KMS-11 (cell line): ENCODE data around the gene CENATAC.
"Not testable (repeated sequence)": the region's sequence is repeated elsewhere in the genome, so short reads cannot be mapped to it uniquely, and the experiment has no call there.

Experiments
- H2AFZ ChIP-seq: fragments of 200-600 bp; sonication (generic); 2 replicates; pipeline ENCODE4 v1.6.1; 2016; ENCODE audit warnings: antibody characterized with exemption, mixed run types, low read depth
- H3K27ac ChIP-seq: fragments of 200-600 bp; sonication (generic); 2 replicates; pipeline ENCODE4 v1.6.1; 2016; ENCODE audit warnings: mild to moderate bottlenecking, mixed run types
- H3K27me3 ChIP-seq: fragments of 200-600 bp; sonication (generic); 2 replicates; pipeline ENCODE4 v1.6.1; 2017; ENCODE audit warnings: mild to moderate bottlenecking, low read depth, mixed run types, moderate library complexity; ENCODE audit not compliant: insufficient read depth
- H3K36me3 ChIP-seq: fragments of 200-600 bp; sonication (generic); 2 replicates; pipeline ENCODE4 v1.6.1; 2017; ENCODE audit warnings: mild to moderate bottlenecking, mixed run types; ENCODE audit not compliant: insufficient read depth
- H3K4me1 ChIP-seq: fragments of 200-600 bp; sonication (generic); 2 replicates; pipeline ENCODE4 v1.6.1; 2016; ENCODE audit warnings: mild to moderate bottlenecking, low read depth, mixed run types; ENCODE audit not compliant: poor library complexity, severe bottlenecking
- H3K4me2 ChIP-seq: fragments of 200-600 bp; sonication (generic); 2 replicates; pipeline ENCODE4 v1.7.0; 2016; ENCODE audit warnings: mild to moderate bottlenecking, mixed run types
- H3K4me3 ChIP-seq: fragments of 200-600 bp; sonication (generic); IDR thresholded peaks from 2 replicates; pipeline ENCODE4 v1.6.1; 2017; ENCODE audit warnings: low read depth, low read length, mixed read lengths; ENCODE audit not compliant: insufficient read depth
- H3K79me2 ChIP-seq: fragments of 200-600 bp; sonication (generic); 2 replicates; pipeline ENCODE4 v1.6.1; 2016; ENCODE audit warnings: low read depth, mixed run types; ENCODE audit not compliant: insufficient read depth
- H3K9ac ChIP-seq: fragments of 200-600 bp; sonication (generic); 2 replicates; pipeline ENCODE4 v1.6.1; 2016; ENCODE audit warnings: mild to moderate bottlenecking, mixed run types
- H4K20me1 ChIP-seq: fragments of 200-600 bp; sonication (generic); 2 replicates; pipeline ENCODE4 v1.6.1; 2016; ENCODE audit warnings: mild to moderate bottlenecking, mixed run types; ENCODE audit not compliant: insufficient read depth
- TF ChIP-seq, protein P1 (sequence below): fragments of 200-600 bp; sonication (generic); conservative IDR thresholded peaks from 2 replicates; pipeline ENCODE4 v1.6.1; 2017; ENCODE audit warnings: low read depth, mild to moderate bottlenecking, antibody characterized with exemption, low read length, moderate library complexity, mixed read lengths

The CENATAC gene

DNA sequence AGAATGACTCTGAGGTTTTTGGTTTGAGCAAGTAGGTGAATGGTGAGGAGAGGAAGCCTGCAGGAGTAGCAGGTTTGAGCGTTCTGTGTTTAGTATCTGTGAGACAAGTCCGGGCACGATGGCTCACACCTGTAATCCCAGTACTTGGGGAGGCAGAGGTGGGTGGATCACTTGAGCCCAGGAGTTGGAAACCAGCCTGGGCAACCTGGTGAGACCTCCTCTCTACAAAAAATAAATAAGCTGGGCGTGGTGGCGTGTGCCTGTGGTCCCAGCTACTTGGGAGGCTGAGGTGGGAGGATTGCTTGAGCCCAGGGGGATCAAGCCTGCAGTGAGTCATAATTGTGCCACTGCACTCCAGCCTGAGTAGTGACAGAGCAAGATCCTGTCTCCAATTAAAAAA is 9.7 kb upstream of the CENATAC start:
- Histone ChIP-seq H3K27me3 (no peaks in the 10 kb centered on the region), H3K79me2 (no peaks in the 10 kb centered on the region), H3K4me1 (no peaks in the 10 kb centered on the region), H3K36me3 (no peaks in the 10 kb centered on the region), H3K27ac (no peak overlapping the region), H3K4me2 (no peak overlapping the region), H3K9ac (no peak overlapping the region), H3K4me3 (no peak overlapping the region), H2AFZ (no peak overlapping the region), H4K20me1 (no peaks in the 10 kb centered on the region)
- TF ChIP-seq, protein P1, sequence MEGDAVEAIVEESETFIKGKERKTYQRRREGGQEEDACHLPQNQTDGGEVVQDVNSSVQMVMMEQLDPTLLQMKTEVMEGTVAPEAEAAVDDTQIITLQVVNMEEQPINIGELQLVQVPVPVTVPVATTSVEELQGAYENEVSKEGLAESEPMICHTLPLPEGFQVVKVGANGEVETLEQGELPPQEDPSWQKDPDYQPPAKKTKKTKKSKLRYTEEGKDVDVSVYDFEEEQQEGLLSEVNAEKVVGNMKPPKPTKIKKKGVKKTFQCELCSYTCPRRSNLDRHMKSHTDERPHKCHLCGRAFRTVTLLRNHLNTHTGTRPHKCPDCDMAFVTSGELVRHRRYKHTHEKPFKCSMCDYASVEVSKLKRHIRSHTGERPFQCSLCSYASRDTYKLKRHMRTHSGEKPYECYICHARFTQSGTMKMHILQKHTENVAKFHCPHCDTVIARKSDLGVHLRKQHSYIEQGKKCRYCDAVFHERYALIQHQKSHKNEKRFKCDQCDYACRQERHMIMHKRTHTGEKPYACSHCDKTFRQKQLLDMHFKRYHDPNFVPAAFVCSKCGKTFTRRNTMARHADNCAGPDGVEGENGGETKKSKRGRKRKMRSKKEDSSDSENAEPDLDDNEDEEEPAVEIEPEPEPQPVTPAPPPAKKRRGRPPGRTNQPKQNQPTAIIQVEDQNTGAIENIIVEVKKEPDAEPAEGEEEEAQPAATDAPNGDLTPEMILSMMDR: no peak

DNA sequence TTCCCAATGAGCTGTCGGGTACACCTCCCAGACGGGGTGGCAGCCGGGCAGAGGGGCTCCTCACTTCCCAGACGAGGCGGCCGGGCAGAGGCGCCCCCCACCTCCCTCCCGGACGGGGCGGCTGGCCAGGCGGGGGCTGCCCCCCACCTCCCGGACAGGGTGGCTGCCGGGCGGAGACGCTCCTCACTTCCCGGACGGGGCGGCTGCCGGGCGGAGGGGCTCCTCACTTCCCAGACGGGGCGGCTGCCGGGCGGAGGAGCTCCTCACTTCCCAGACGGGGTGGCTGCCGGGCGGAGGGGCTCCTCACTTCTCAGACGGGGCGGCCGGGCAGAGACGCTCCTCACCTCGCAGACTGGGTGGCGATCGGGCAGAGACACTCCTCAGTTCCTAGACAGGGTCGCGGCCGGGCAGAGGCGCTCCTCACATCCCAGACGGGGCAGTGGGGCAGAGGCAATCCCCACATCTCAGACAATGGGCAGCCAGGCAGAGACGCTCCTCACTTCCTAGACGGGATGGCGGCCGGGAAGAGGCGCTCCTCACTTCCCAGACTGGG is 6.4 kb upstream of the CENATAC start:
- H3K36me3 ChIP-seq, H3K4me2 ChIP-seq, H3K4me1 ChIP-seq, H2AFZ ChIP-seq, H3K79me2 ChIP-seq, H3K27ac ChIP-seq, H4K20me1 ChIP-seq, H3K27me3 ChIP-seq, H3K4me3 ChIP-seq, H3K9ac ChIP-seq: not testable (repeated sequence)

DNA sequence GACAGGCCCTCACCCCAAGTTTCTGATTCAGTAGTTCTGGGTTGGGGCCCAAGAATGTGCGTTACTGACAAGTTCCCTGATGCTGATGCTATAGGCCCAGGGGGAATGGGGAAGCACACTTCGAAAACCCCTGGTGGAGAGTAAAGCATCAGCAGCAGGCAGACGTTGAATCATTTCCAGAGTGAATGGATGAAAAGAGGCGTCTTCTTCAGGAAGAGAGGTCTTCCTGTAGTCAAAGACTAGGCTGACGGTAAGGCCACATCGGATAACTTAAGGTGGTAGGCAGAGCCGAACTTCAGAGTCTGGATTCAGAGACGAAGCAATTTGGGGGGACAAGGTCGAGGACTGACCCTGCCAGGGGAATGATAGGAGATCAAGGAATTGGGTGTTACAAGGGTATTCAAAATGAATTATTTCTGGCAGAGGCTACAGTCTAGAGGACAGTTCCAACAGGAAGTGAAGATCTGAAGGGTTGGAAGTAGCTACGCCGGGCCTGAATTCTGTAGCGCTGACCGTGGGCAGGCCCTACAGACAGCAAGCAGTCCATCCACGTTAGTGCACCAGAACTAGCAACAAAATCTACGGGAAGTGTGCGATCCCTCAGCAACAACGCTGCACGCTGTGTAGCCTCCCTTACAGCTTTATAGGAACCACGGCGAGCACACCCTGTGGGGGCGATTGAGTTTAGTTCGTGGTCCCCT is 862 bp upstream of the CENATAC start:
- Histone ChIP-seq H3K4me2 (peak overlapping the region; percentile 68), H3K27ac (peak overlapping the region; percentile 42; the same call in 1 of the 2 replicates), H3K4me1 (no peaks in the 10 kb centered on the region), H3K9ac (peak overlapping the region; percentile 44; the same call in 1 of the 2 replicates), H4K20me1 (no peaks in the 10 kb centered on the region), H2AFZ (peak overlapping the region; percentile 87), H3K27me3 (no peaks in the 10 kb centered on the region), H3K79me2 (no peaks in the 10 kb centered on the region), H3K36me3 (peaks cover 4% of the 10 kb centered on the region; the same call in 1 of the 2 replicates), H3K4me3 (no peak overlapping the region)
- TF ChIP-seq, protein P1: no peak

DNA sequence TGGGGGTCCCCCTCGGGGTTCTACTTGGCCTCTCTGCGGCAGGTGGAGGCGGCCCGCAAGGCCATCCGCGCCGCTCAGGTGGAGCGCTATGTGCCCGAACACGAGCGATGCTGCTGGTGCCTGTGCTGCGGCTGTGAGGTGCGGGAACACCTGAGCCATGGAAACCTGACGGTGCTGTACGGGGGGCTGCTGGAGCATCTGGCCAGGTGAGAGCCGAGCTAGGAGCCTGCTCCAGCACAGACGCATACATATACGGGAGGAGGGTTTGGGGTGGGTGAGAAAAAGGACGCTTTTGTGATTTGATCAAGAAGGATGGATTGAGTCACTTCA is 415 bp downstream of the CENATAC start:
- Histone ChIP-seq H3K4me2 (peak overlapping the region; percentile 63; the same call in 1 of the 2 replicates), H3K9ac (peak overlapping the region; percentile 44; the same call in 1 of the 2 replicates), H4K20me1 (no peaks in the 10 kb centered on the region), H3K4me3 (no peak overlapping the region), H3K27me3 (no peaks in the 10 kb centered on the region), H2AFZ (peak overlapping the region; percentile 87), H3K4me1 (no peaks in the 10 kb centered on the region), H3K79me2 (no peaks in the 10 kb centered on the region), H3K36me3 (peaks cover 4% of the 10 kb centered on the region; the same call in 1 of the 2 replicates), H3K27ac (no peak overlapping the region)
- TF ChIP-seq, protein P1: no peak

DNA sequence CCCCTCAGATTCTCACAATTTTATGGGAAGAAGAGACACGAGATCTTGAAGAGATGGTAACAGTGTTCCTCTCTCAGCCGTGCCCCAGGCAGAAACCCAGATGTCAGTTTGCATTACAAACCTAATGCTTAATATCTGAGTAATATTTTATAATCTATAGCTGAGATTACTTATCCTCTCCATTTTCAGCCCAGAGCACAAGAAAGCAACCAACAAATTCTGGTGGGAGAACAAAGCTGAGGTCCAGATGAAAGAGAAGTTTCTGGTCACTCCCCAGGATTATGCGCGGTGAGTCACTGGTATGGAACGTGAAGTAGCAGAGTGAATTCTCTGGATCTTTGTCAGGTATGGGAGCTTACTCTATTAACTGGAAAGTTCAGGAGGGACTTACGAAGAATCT is 884 bp downstream of the CENATAC start:
- Histone ChIP-seq H3K4me2 (peak overlapping the region; percentile 63; the same call in 1 of the 2 replicates), H3K27me3 (no peaks in the 10 kb centered on the region), H3K4me3 (no peak overlapping the region), H3K27ac (no peak overlapping the region), H3K36me3 (peaks cover 4% of the 10 kb centered on the region; the same call in 1 of the 2 replicates), H3K79me2 (no peaks in the 10 kb centered on the region), H3K9ac (no peak overlapping the region), H2AFZ (no peak overlapping the region), H4K20me1 (no peaks in the 10 kb centered on the region), H3K4me1 (no peaks in the 10 kb centered on the region)
- TF ChIP-seq, protein P1: no peak
